HEK293 (cell line): Measurements from ENCODE around the gene SLC5A1.

ENCODE experiments used
- CTCF ChIA-PET: fragments of 350-600 bp; formaldehyde crosslinking; extraction: SDS; loops from one replicate; lab custom pipeline; 2021; ENCODE audit warnings: antibody characterized with exemption; lab: Yijun Ruan, JAX
- POLR2A ChIA-PET: fragments of 300-600 bp; formaldehyde crosslinking; extraction: SDS; loops from one replicate; lab custom pipeline; 2020; ENCODE audit warnings: antibody characterized with exemption, inconsistent platforms; lab: Yijun Ruan, JAX
- H3K27ac ChIP-seq: fragments of 200-500 bp; sonication (Bioruptor generic); 2 replicates; pipeline ENCODE4 v1.5.1; 2014; ENCODE audit warnings: low read depth, low read length, control low read depth, inconsistent platforms; ENCODE audit errors: extremely low read depth
- H3K36me3 ChIP-seq, 2 experiments: fragments of 200-500 bp in 1 of 2; sonication (Bioruptor generic) in 1 of 2; 1 replicate in 1 of 2; 2 replicates in 1 of 2; pipeline ENCODE4 v1.5.1; 2014 to 2017; ENCODE audit warnings: inconsistent platforms in 2 of 2, low read length in 2 of 2; ENCODE audit not compliant: control insufficient read depth in 2 of 2, insufficient read depth in 1 of 2
- H3K4me1 ChIP-seq: fragments of 200-500 bp; sonication (Bioruptor generic); 2 replicates; pipeline ENCODE4 v1.5.1; 2014; ENCODE audit warnings: mild to moderate bottlenecking, low read length, inconsistent platforms; ENCODE audit not compliant: control insufficient read depth, insufficient read depth
- H3K4me3 ChIP-seq: 2 replicates; pipeline ENCODE4 v1.5.1; 2011; ENCODE audit warnings: low read depth, mild to moderate bottlenecking, control low read depth, low read length, moderate library complexity
- H3K9me3 ChIP-seq: fragments of 200-500 bp; sonication (Bioruptor generic); 2 replicates; pipeline ENCODE4 v1.5.1; 2014; ENCODE audit warnings: low read depth, low read length, inconsistent platforms; ENCODE audit not compliant: control insufficient read depth, insufficient read depth
- BCL11A ChIP-seq: fragments of 450-650 bp; formaldehyde crosslinking; IDR thresholded peaks from 2 replicates; pipeline ENCODE4 v1.5.1; 2016; ENCODE audit warnings: low read depth, missing biosample characterization, missing genetic modification characterization
- BCL6B ChIP-seq: fragments of 450-650 bp; formaldehyde crosslinking; IDR thresholded peaks from 2 replicates; pipeline ENCODE4 v1.5.1; 2017; ENCODE audit warnings: missing biosample characterization, missing genetic modification characterization
- EGR2 ChIP-seq: fragments of 450-650 bp; formaldehyde crosslinking; IDR thresholded peaks from 2 replicates; pipeline ENCODE4 v1.5.1; 2016; ENCODE audit warnings: low read depth, missing biosample characterization, missing genetic modification characterization
- GLI2 ChIP-seq: fragments of 450-650 bp; formaldehyde crosslinking; IDR thresholded peaks from 2 replicates; pipeline ENCODE4; 2017; ENCODE audit warnings: missing biosample characterization, missing genetic modification characterization, low read depth, borderline replicate concordance
- IKZF3 ChIP-seq: fragments of 450-650 bp; IDR thresholded peaks from 2 replicates; pipeline ENCODE4 v1.5.0; 2018; ENCODE audit warnings: missing biosample characterization, mild to moderate bottlenecking, missing genetic modification characterization, moderate library complexity
- SP7 ChIP-seq: fragments of 450-650 bp; formaldehyde crosslinking; IDR thresholded peaks from 2 replicates; pipeline ENCODE4 v1.5.1; 2016; ENCODE audit warnings: missing biosample characterization, missing genetic modification characterization
- ZBTB11 ChIP-seq: fragments of 450-650 bp; formaldehyde crosslinking; conservative IDR thresholded peaks from 2 replicates; pipeline ENCODE4 v1.5.1; 2016; ENCODE audit warnings: low read depth, missing biosample characterization, missing genetic modification characterization
- ZFHX2 ChIP-seq: fragments of 450-650 bp; formaldehyde crosslinking; conservative IDR thresholded peaks from 2 replicates; pipeline ENCODE4 v1.5.1; 2016; ENCODE audit warnings: missing biosample characterization, missing genetic modification characterization
- ZNF169 ChIP-seq: fragments of 450-650 bp; formaldehyde crosslinking; IDR thresholded peaks from 2 replicates; pipeline ENCODE4 v1.5.1; 2016; ENCODE audit warnings: missing biosample characterization, missing genetic modification characterization
- ZNF174 ChIP-seq: fragments of 450-650 bp; formaldehyde crosslinking; IDR thresholded peaks from 2 replicates; pipeline ENCODE4 v1.5.0; 2017; ENCODE audit warnings: missing biosample characterization, mild to moderate bottlenecking, missing genetic modification characterization
- ZNF202 ChIP-seq: fragments of 450-650 bp; formaldehyde crosslinking; IDR thresholded peaks from 2 replicates; pipeline ENCODE4 v1.5.1; 2016; ENCODE audit warnings: missing biosample characterization, missing genetic modification characterization, borderline replicate concordance
- ZNF24 ChIP-seq: fragments of 450-650 bp; formaldehyde crosslinking; IDR thresholded peaks from 2 replicates; pipeline ENCODE4 v1.5.1; 2016; ENCODE audit warnings: missing biosample characterization, missing genetic modification characterization
- ZNF248 ChIP-seq: fragments of 450-650 bp; formaldehyde crosslinking; IDR thresholded peaks from 2 replicates; pipeline ENCODE4 v1.5.1; 2017; ENCODE audit warnings: missing biosample characterization, missing genetic modification characterization
- ZNF302 ChIP-seq: fragments of 450-650 bp; formaldehyde crosslinking; IDR thresholded peaks from 2 replicates; pipeline ENCODE4 v1.5.1; 2016; ENCODE audit warnings: missing biosample characterization, missing genetic modification characterization, low read depth
- ZNF544 ChIP-seq: fragments of 450-650 bp; formaldehyde crosslinking; IDR thresholded peaks from 2 replicates; pipeline ENCODE4 v1.5.0; 2017; ENCODE audit warnings: missing biosample characterization, missing genetic modification characterization
- ZNF623 ChIP-seq: fragments of 450-650 bp; formaldehyde crosslinking; IDR thresholded peaks from 2 replicates; pipeline ENCODE4 v1.5.1; 2016; ENCODE audit warnings: missing biosample characterization, missing genetic modification characterization
- ZNF624 ChIP-seq: fragments of 450-650 bp; formaldehyde crosslinking; IDR thresholded peaks from 2 replicates; pipeline ENCODE4 v1.5.1; 2017; ENCODE audit warnings: missing biosample characterization, missing genetic modification characterization
- ZNF629 ChIP-seq: fragments of 450-650 bp; formaldehyde crosslinking; IDR thresholded peaks from 2 replicates; pipeline ENCODE4 v1.5.1; 2017; ENCODE audit warnings: missing biosample characterization, missing genetic modification characterization
- ZNF658 ChIP-seq: fragments of 450-650 bp; formaldehyde crosslinking; IDR thresholded peaks from 2 replicates; pipeline ENCODE4; 2016; ENCODE audit warnings: missing biosample characterization, missing genetic modification characterization
- ZSCAN30 ChIP-seq: fragments of 450-650 bp; IDR thresholded peaks from 2 replicates; pipeline ENCODE4 v1.5.1; 2018; ENCODE audit warnings: missing biosample characterization, mild to moderate bottlenecking, missing genetic modification characterization, moderate library complexity
- TF ChIP-seq, protein P1 (sequence below): fragments of 450-650 bp; formaldehyde crosslinking; IDR thresholded peaks from 2 replicates; pipeline ENCODE4 v1.5.1; 2016; ENCODE audit warnings: missing biosample characterization, missing genetic modification characterization
- TF ChIP-seq, protein P2 (sequence below): fragments of 450-650 bp; formaldehyde crosslinking; IDR thresholded peaks from 2 replicates; pipeline ENCODE4 v1.5.0; 2017; ENCODE audit warnings: missing biosample characterization, missing genetic modification characterization, borderline replicate concordance
- TF ChIP-seq, protein P3 (sequence below): fragments of 450-650 bp; formaldehyde crosslinking; IDR thresholded peaks from 2 replicates; pipeline ENCODE4 v1.5.1; 2016; ENCODE audit warnings: missing biosample characterization, missing genetic modification characterization

SLC5A1 gene

GRCh38 chr22:32030518-32031247, 12.4 kb upstream of the SLC5A1 start:
- POLR2A ChIA-PET, result no interaction called here

GRCh38 chr22:32031466-32031865, 11.6 kb upstream of the SLC5A1 start:
- H3K36me3 ChIP-seq, result no peaks in the 10 kb centered on the region
- H3K27ac ChIP-seq, result no peak overlapping the region
- H3K4me1 ChIP-seq, result no peaks in the 10 kb centered on the region
- CTCF ChIA-PET, result no interaction called here
- no peak for TF ChIP-seq ZNF248
- TF ChIP-seq ZNF24, result no peak
- TF ChIP-seq ZNF629 (tag by site-specific recombination), result no peak
- TF ChIP-seq ZNF169 (tag by site-specific recombination), result no peak
- TF ChIP-seq ZSCAN30, result no peak
- TF ChIP-seq ZNF624 (tag by site-specific recombination), result no peak
- TF ChIP-seq ZNF544 (tag by site-specific recombination), result no peak
- TF ChIP-seq, protein P1, sequence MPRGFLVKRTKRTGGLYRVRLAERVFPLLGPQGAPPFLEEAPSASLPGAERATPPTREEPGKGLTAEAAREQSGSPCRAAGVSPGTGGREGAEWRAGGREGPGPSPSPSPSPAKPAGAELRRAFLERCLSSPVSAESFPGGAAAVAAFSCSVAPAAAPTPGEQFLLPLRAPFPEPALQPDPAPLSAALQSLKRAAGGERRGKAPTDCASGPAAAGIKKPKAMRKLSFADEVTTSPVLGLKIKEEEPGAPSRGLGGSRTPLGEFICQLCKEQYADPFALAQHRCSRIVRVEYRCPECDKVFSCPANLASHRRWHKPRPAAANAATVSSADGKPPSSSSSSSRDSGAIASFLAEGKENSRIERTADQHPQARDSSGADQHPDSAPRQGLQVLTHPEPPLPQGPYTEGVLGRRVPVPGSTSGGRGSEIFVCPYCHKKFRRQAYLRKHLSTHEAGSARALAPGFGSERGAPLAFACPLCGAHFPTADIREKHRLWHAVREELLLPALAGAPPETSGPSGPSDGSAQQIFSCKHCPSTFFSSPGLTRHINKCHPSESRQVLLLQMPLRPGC (tag by site-specific recombination), result no peak
- no peak for TF ChIP-seq BCL6B
- POLR2A ChIA-PET, result no interaction called here
- no peaks in the 10 kb centered on the region for H3K9me3 ChIP-seq
- no peak overlapping the region for H3K4me3 ChIP-seq

More at GRCh38 chr22:32030518-32031247, 12.4 kb upstream of the SLC5A1 start:
- no peak for TF ChIP-seq ZBTB11
- peak; percentile 92 for TF ChIP-seq EGR2 (tag by site-specific recombination)
- peak; percentile 87 for TF ChIP-seq ZFHX2
- CTCF ChIA-PET, result interaction anchor here (0.7 kb wide), 1 partner anchor 225 kb away, joined by 3 read pairs; no protein-coding TSS in a partner anchor
- Histone ChIP-seq H3K4me3 (no peak overlapping the region), H3K36me3 (no peaks in the 10 kb centered on the region), H3K9me3 (no peaks in the 10 kb centered on the region), H3K27ac (no peak overlapping the region), H3K4me1 (no peaks in the 10 kb centered on the region)

DNA sequence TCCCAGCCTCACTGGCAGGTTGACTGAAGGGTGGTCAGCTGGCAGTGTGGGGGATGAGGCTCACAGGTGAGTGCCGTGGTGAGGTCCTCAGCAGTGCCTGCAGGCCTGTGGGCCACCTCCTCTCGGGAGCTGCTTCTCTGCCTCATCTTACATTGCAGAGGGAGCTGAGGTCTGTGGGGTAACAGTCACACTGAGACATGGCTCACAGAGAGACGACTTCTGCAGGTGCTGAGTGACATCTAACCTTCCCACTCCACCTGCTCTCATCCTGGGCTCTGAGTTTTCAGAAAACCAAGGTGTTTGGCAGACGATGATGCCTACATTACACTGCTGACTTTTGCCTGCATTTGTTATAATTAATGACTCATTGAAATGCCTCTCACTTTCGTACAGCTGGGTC, 8.8 kb upstream of the SLC5A1 start:
- Histone ChIP-seq H3K9me3 (no peaks in the 10 kb centered on the region), H3K27ac (no peak overlapping the region), H3K36me3 (no peaks in the 10 kb centered on the region), H3K4me1 (no peaks in the 10 kb centered on the region), H3K4me3 (no peak overlapping the region)
- CTCF ChIA-PET, result interaction anchor here (1.1 to 1.5 kb wide), 2 partner anchors 17 to 64 kb away, joined by 3 to 4 read pairs; no protein-coding TSS in a partner anchor
- POLR2A ChIA-PET, result no interaction called here
- no peak for TF ChIP-seq ZNF623 (tag by site-specific recombination)
- no peak for TF ChIP-seq ZNF24
- no peak for TF ChIP-seq BCL11A (tag by site-specific recombination)
- TF ChIP-seq ZNF202 (tag by site-specific recombination), result no peak
- TF ChIP-seq ZNF302 (tag by site-specific recombination), result no peak
- TF ChIP-seq, protein P2, sequence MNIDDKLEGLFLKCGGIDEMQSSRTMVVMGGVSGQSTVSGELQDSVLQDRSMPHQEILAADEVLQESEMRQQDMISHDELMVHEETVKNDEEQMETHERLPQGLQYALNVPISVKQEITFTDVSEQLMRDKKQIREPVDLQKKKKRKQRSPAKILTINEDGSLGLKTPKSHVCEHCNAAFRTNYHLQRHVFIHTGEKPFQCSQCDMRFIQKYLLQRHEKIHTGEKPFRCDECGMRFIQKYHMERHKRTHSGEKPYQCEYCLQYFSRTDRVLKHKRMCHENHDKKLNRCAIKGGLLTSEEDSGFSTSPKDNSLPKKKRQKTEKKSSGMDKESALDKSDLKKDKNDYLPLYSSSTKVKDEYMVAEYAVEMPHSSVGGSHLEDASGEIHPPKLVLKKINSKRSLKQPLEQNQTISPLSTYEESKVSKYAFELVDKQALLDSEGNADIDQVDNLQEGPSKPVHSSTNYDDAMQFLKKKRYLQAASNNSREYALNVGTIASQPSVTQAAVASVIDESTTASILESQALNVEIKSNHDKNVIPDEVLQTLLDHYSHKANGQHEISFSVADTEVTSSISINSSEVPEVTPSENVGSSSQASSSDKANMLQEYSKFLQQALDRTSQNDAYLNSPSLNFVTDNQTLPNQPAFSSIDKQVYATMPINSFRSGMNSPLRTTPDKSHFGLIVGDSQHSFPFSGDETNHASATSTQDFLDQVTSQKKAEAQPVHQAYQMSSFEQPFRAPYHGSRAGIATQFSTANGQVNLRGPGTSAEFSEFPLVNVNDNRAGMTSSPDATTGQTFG (tag by site-specific recombination), result no peak
- no peak for TF ChIP-seq IKZF3
- no peak for TF ChIP-seq GLI2 (tag by site-specific recombination)
- TF ChIP-seq, protein P3, sequence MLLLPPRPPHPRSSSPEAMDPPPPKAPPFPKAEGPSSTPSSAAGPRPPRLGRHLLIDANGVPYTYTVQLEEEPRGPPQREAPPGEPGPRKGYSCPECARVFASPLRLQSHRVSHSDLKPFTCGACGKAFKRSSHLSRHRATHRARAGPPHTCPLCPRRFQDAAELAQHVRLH (tag by site-specific recombination), result no peak
- no peak for TF ChIP-seq ZNF658 (tag by site-specific recombination)
- TF ChIP-seq ZNF174 (tag by site-specific recombination), result no peak
- TF ChIP-seq SP7 (tag by site-specific recombination), result no peak
